Fibroblast of the aortic adventitia (primary cell): ENCODE results near the gene GON7. TPM values are rescaled to one million over a fixed set of nuclear protein-coding genes. Genes with fewer than 3 reads are reported as not detected.
"Not testable (repeated sequence)": the region's sequence is repeated elsewhere in the genome, so short reads cannot be mapped to it uniquely, and the experiment has no call there.

ENCODE experiments used
- DNase-seq: peaks from one replicate; pipeline ENCODE4 v3.0.0-alpha.2; 2010; ENCODE audit warnings: low read depth
- H3K4me3 ChIP-seq: 2 replicates; pipeline ENCODE4 v1.5.1; 2011; ENCODE audit warnings: low read depth, mild to moderate bottlenecking, control low read depth, low read length, moderate library complexity
- CTCF ChIP-seq: IDR thresholded peaks from 2 replicates; pipeline ENCODE4 v1.5.1; 2011; ENCODE audit warnings: mild to moderate bottlenecking, low read length, control low read depth, inconsistent platforms; ENCODE audit not compliant: insufficient read depth
- total RNA-seq: library from RNA; depleted of rRNA; stranded (reverse); fragments of >200 nt; gene quantifications from 2 replicates; pipeline ENCODE4 v1.2.3, GENCODE V29; 2012; ENCODE audit warnings: low replicate concordance

Gene GON7
- total RNA-seq, 1 donor: 28.1 TPM

- no peak overlapping the region for H3K4me3 ChIP-seq
- DNase-seq: no peak
- no peak for TF ChIP-seq CTCF
Observed at GRCh38 chr14:93163564-93163963, 43.3 kb downstream of the GON7 start.

GRCh38 chr14:93161411-93161940 lies 45.4 kb downstream of the GON7 start:
- H3K4me3 ChIP-seq: no peak overlapping the region
- no peak for TF ChIP-seq CTCF
- DNase-seq: no peak

GRCh38 chr14:93160353-93160801 lies 46.5 kb downstream of the GON7 start:
- peak; percentile 58 for TF ChIP-seq CTCF
- H3K4me3 ChIP-seq: no peak overlapping the region
- peak; percentile 10 for DNase-seq

- not testable (repeated sequence) for H3K4me3 ChIP-seq, DNase-seq
Observed at GRCh38 chr14:93159625-93160352, 47.1 kb downstream of the GON7 start.

- not testable (repeated sequence) for H3K4me3 ChIP-seq, DNase-seq
Observed at GRCh38 chr14:93158349-93158748, 48.5 kb downstream of the GON7 start.

- TF ChIP-seq CTCF: no peak
- H3K4me3 ChIP-seq: no peak overlapping the region
- DNase-seq: no peak
Observed at GRCh38 chr14:93156693-93157369, 50.0 kb downstream of the GON7 start.

- TF ChIP-seq CTCF: no peak
- no peak for DNase-seq
Observed at GRCh38 chr14:93155667-93156066, 51.2 kb downstream of the GON7 start.

More at GRCh38 chr14:93155667-93156066, 51.2 kb downstream of the GON7 start:
- H3K4me3 ChIP-seq: no peak overlapping the region
